B cell (primary cell): ENCODE measurements around the gene CARS2.

Experiments
- CTCF ChIP-seq: fragments of 200-600 bp; IDR thresholded peaks from one replicate; pipeline ENCODE4 v1.8.0; 2022; ENCODE audit warnings: antibody characterized with exemption, mild to moderate bottlenecking
- EZH2 ChIP-seq: IDR thresholded peaks from 2 replicates; pipeline ENCODE4 v1.6.1; 2012; ENCODE audit warnings: borderline replicate concordance, low read depth, mild to moderate bottlenecking, moderate library complexity, low read length; ENCODE audit not compliant: insufficient read depth, poor library complexity, severe bottlenecking

- no peak for TF ChIP-seq CTCF
- TF ChIP-seq EZH2: no peak
Measured at GRCh38 chr13:110712081-110712848, 6.3 kb upstream of the CARS2 start.
